Testis (tissue), 2 donors: ENCODE results near the gene YEATS4.

Experiments used
- CTCF ChIP-seq, 3 experiments: fragments of 450-650 bp in 2 of 3; fragments of 200-600 bp in 1 of 3; sonication (generic) in 1 of 3; IDR thresholded peaks; one replicate each; pipeline ENCODE4 v1.5.1; 2016 to 2019; ENCODE audit warnings: antibody characterized with exemption in 3 of 3, mild to moderate bottlenecking in 2 of 3, moderate library complexity in 1 of 3
- POLR2A ChIP-seq: fragments of 450-650 bp; IDR thresholded peaks from one replicate; pipeline ENCODE4 v1.6.1; 2017; ENCODE audit warnings: antibody characterized with exemption, mild to moderate bottlenecking, moderate library complexity

GRCh38 chr12:69410571-69410970, 51.0 kb downstream of the YEATS4 start:
- TF ChIP-seq CTCF (IDR thresholded peaks at IDR 0.05) (no peak), POLR2A (no peak)
